GM12878 (cell line): Measurements from ENCODE around the gene AGAP2. TPM values are rescaled to one million over a fixed set of nuclear protein-coding genes. Genes with fewer than 3 reads are reported as not detected.

ENCODE experiments used
- ATAC-seq: fragments of 200-7000 bp; cut with Tn5 transposase; 3 replicates; pipeline ENCODE4 v1.9.1; 2020; ENCODE audit warnings: mild to moderate bottlenecking, moderate library complexity
- BruUV-seq: library from RNA; stranded (reverse); fragments of 400-500 nt; replicated peaks from 2 replicates; lab custom pipeline; 2021; lab: Mats Ljungman, UMichigan
- CTCF ChIA-PET: fragments of 300-600 bp; sonication (Branson Sonifier 250); formaldehyde crosslinking; extraction: SDS; loops from one replicate; lab custom pipeline; 2021; ENCODE audit warnings: inconsistent platforms; lab: Yijun Ruan, JAX
- POLR2A ChIA-PET: fragments of 350-600 bp; formaldehyde crosslinking; extraction: SDS; loops from one replicate; lab custom pipeline; 2021; ENCODE audit warnings: inconsistent platforms; lab: Charles Lee
- RAD21 ChIA-PET: fragments of 300-600 bp; sonication (Branson Sonifier 250); formaldehyde crosslinking; loops from one replicate; lab custom pipeline; 2023; ENCODE audit warnings: antibody characterized with exemption; ENCODE audit not compliant: unreplicated experiment; lab: Charles Lee
- SMC1A ChIA-PET: fragments of 300-600 bp; sonication (Branson Sonifier 250); formaldehyde crosslinking; loops from one replicate; lab custom pipeline; 2023; ENCODE audit not compliant: unreplicated experiment, uncharacterized antibody; lab: Charles Lee
- DNase-seq: peaks from one replicate; pipeline ENCODE4 v3.0.0-alpha.2; 2011; ENCODE audit warnings: low read depth, low spot score
- FAIRE-seq: peaks from 3 replicates; lab custom pipeline; 2011; peaks lifted over from hg19 to GRCh38; lab: Jason Lieb, UNC
- H2AFZ ChIP-seq: 2 replicates; pipeline ENCODE4 v1.6.0; 2011; ENCODE audit warnings: low read depth, low read length, control low read depth; ENCODE audit not compliant: control insufficient read depth
- H3K27ac ChIP-seq: 2 replicates; pipeline ENCODE4 v1.5.1; 2011; ENCODE audit warnings: control low read depth; ENCODE audit not compliant: control insufficient read depth, insufficient read depth
- H3K27me3 ChIP-seq, 2 experiments: replicated peaks in 1 of 2; 2 replicates each; pipeline versions ENCODE4 v1.6.0 to v1.6.1; 2011; ENCODE audit warnings: low read length in 1 of 2; ENCODE audit not compliant: control insufficient read depth in 2 of 2, insufficient read depth in 2 of 2
- H3K36me3 ChIP-seq, 2 experiments: 2 replicates each; pipeline ENCODE4 v1.5.1; 2011; ENCODE audit warnings: low read length in 1 of 2; ENCODE audit not compliant: control insufficient read depth in 2 of 2, insufficient read depth in 2 of 2
- H3K4me1 ChIP-seq: 2 replicates; pipeline ENCODE4 v1.6.1; 2011; ENCODE audit warnings: mild to moderate bottlenecking, low read length, moderate library complexity, mixed read lengths; ENCODE audit not compliant: control insufficient read depth, insufficient read depth
- H3K4me2 ChIP-seq: 2 replicates; pipeline ENCODE4 v1.6.0; 2011; ENCODE audit warnings: control low read depth; ENCODE audit not compliant: control insufficient read depth, insufficient read depth
- H3K4me3 ChIP-seq: fragments of 200-600 bp; sonication (generic); 2 replicates; pipeline ENCODE4 v1.5.1; 2016
- H3K79me2 ChIP-seq: 2 replicates; pipeline ENCODE4 v1.6.0; 2011; ENCODE audit warnings: low read length; ENCODE audit not compliant: control insufficient read depth, insufficient read depth
- H3K9ac ChIP-seq: 2 replicates; pipeline ENCODE4 v1.8.0; 2011; ENCODE audit warnings: low read length, control low read depth, mixed read lengths; ENCODE audit not compliant: control insufficient read depth, insufficient read depth
- H3K9me3 ChIP-seq: replicated peaks from 3 replicates; pipeline ENCODE4 v1.5.1; 2011; ENCODE audit warnings: mild to moderate bottlenecking, low read length; ENCODE audit not compliant: control insufficient read depth, insufficient read depth
- H4K20me1 ChIP-seq: 2 replicates; pipeline ENCODE4 v1.6.0; 2011; ENCODE audit not compliant: control insufficient read depth, insufficient read depth
- EP300 ChIP-seq, 2 experiments: fragments of 150-350 bp in 1 of 2; IDR thresholded peaks; 2 replicates each; pipeline ENCODE4 v1.6.1; 2011 to 2012; ENCODE audit warnings: low read depth in 2 of 2, low read length in 2 of 2, borderline replicate concordance in 1 of 2, improper control_type of control experiment in 1 of 2, inconsistent platforms in 1 of 2; ENCODE audit not compliant: control insufficient read depth in 1 of 2
- FOS ChIP-seq: IDR thresholded peaks from 3 replicates; pipeline ENCODE4 v1.6.1; 2011; ENCODE audit warnings: borderline replicate concordance; ENCODE audit not compliant: insufficient read length; ENCODE audit errors: extremely low read depth
- GATAD2B ChIP-seq: fragments of 450-650 bp; conservative IDR thresholded peaks from 2 replicates; pipeline ENCODE4 v1.6.1; 2017; ENCODE audit warnings: low read depth, mild to moderate bottlenecking, moderate library complexity
- POLR2AphosphoS2 ChIP-seq: IDR thresholded peaks from 2 replicates; pipeline ENCODE4 v1.6.1; 2011; ENCODE audit warnings: low read depth, mild to moderate bottlenecking, low read length, improper control_type of control experiment, moderate library complexity
- RB1 ChIP-seq: fragments of 450-650 bp; formaldehyde crosslinking; IDR thresholded peaks from 2 replicates; pipeline ENCODE4 v1.6.1; 2017; ENCODE audit warnings: mild to moderate bottlenecking, borderline replicate concordance
- RFX5 ChIP-seq: IDR thresholded peaks from 2 replicates; pipeline ENCODE4 v1.6.1; 2011; ENCODE audit warnings: low read depth, low read length, improper control_type of control experiment
- SMAD5 ChIP-seq: IDR thresholded peaks from 2 replicates; pipeline ENCODE4 v1.6.1; 2016; ENCODE audit warnings: antibody characterized with exemption, low read depth
- SRF ChIP-seq, 2 experiments: IDR thresholded peaks; 2 replicates each; pipeline ENCODE4 v1.6.1; 2011; ENCODE audit warnings: low read depth in 2 of 2, low read length in 2 of 2, mild to moderate bottlenecking in 1 of 2, moderate library complexity in 1 of 2
- SUPT20H ChIP-seq: IDR thresholded peaks from 2 replicates; pipeline ENCODE4 v1.6.1; 2011; ENCODE audit warnings: low read depth, mild to moderate bottlenecking, low read length, moderate library complexity, borderline replicate concordance; ENCODE audit not compliant: control insufficient read depth
- TCF3 ChIP-seq: IDR thresholded peaks from 2 replicates; pipeline ENCODE4 v1.6.1; 2012; ENCODE audit warnings: low read depth, mild to moderate bottlenecking, low read length, borderline replicate concordance; ENCODE audit not compliant: insufficient read depth
- TCF7 ChIP-seq: IDR thresholded peaks from 2 replicates; pipeline ENCODE4 v1.6.1; 2014; ENCODE audit warnings: antibody characterized with exemption, borderline replicate concordance
- WGBS: methylation state at CpG from one replicate; pipeline ENCODE4 v1.1.6; 2016; ENCODE audit warnings: low lambda C conversion rate; ENCODE audit not compliant: insufficient replicate concordance, insufficient coverage; ENCODE audit errors: missing lambda C conversion rate; 5-methylcytosine and 5-hydroxymethylcytosine counted together
- in situ Hi-C: fragments of 300-500 bp; cut with MboI; formaldehyde crosslinking; loops from 9 replicates; pipeline ENCODE4 v1.14.3; 2018; ENCODE audit warnings: mixed read lengths
- intact Hi-C: fragments of 100-400 bp; cut with micrococcal nuclease; formaldehyde crosslinking; loops from one replicate; pipeline ENCODE4 v1.14.2; 2022; ENCODE audit not compliant: unreplicated experiment
- polyA plus RNA-seq, 11 experiments: library from polyadenylated mRNA; depleted of rRNA in 4 of 11; unstranded in 6 of 11; stranded (reverse) in 5 of 11; fragments of >200 nt; fragmentation: Nextera tagmentation in 4 of 11; fragmentation: Illumina TruSeq in 1 of 11; extraction: Ambion mirVana in 4 of 11; extraction: Trizol in 1 of 11; gene quantifications; 1 replicate in 1 of 11; 2 replicates in 10 of 11; pipeline versions ENCODE4 v1.2.1 to v1.2.3, GENCODE V29; 2011 to 2016; ENCODE audit warnings: inconsistent platforms in 2 of 11, missing spikeins in 2 of 11, low read depth in 1 of 11
- total RNA-seq, 4 experiments: library from RNA; depleted of rRNA in 3 of 4; stranded (reverse); fragments of >200 nt in 3 of 4; fragmentation: Illumina TruSeq in 1 of 4; extraction: Trizol in 1 of 4; gene quantifications; 2 replicates each; pipeline versions ENCODE4 v1.2.1 to v1.2.3, GENCODE V29; 2013 to 2021
- TF ChIP-seq, protein P1 (sequence below): IDR thresholded peaks from 2 replicates; pipeline ENCODE4 v1.6.1; 2011; ENCODE audit warnings: low read depth, low read length, improper control_type of control experiment, borderline replicate concordance
- TF ChIP-seq, protein P2 (sequence below): fragments of 450-650 bp; IDR thresholded peaks from 2 replicates; pipeline ENCODE4 v1.6.1; 2017; ENCODE audit warnings: low read depth, mild to moderate bottlenecking, moderate library complexity

AGAP2 gene
- total and polyA plus RNA-seq, 10 of the 15 experiments (the other 5 are each of a cell fraction or from before 2014, with no cell fraction given) = 0.29 to 19.8 (median 11.0) TPM

- Histone ChIP-seq H3K79me2 (no peaks in the 10 kb centered on the region), H3K27me3 (no peaks in the 10 kb centered on the region), H3K4me1 (no peaks in the 10 kb centered on the region), H2AFZ (no peak overlapping the region), H4K20me1 (no peaks in the 10 kb centered on the region), H3K4me3 (no peak overlapping the region), H3K9me3 (no peaks in the 10 kb centered on the region), H3K36me3 (peaks cover 4 to 12% of the 10 kb centered on the region in 2 experiments), H3K27ac (no peak overlapping the region), H3K9ac (no peak overlapping the region), H3K4me2 (no peak overlapping the region)
- ChIA-PET CTCF (interaction anchor here (0.6 to 1.3 kb wide), 5 partner anchors 8 to 460 kb away, joined by 3 to 4 read pairs (median 3); partner anchors contain the start of gene TSPAN31), RAD21 (no interaction called here), SMC1A (interaction anchor here (1.9 kb wide), 1 partner anchor 9 kb away, joined by 5 read pairs; no protein-coding TSS in a partner anchor), POLR2A (no interaction called here)
- in situ Hi-C loops (no loop called here), intact Hi-C loops (no loop called here)
- DNase-seq = no peak
- FAIRE-seq = no peak
- no TSS peak for BruUV-seq
- ATAC-seq = no peak
- WGBS = 82% methylated on average over 11 of the region's 11 CpGs
- TF ChIP-seq TCF3 = no peak
Measured at GRCh38 chr12:57732726-57733593, 5.6 kb downstream of the AGAP2 start.

- Histone ChIP-seq H2AFZ (no peak overlapping the region), H3K27me3 (no peaks in the 10 kb centered on the region), H3K4me3 (no peak overlapping the region), H3K79me2 (no peaks in the 10 kb centered on the region), H3K27ac (no peak overlapping the region), H3K4me2 (no peak overlapping the region), H3K9me3 (no peaks in the 10 kb centered on the region), H3K4me1 (no peaks in the 10 kb centered on the region), H4K20me1 (no peaks in the 10 kb centered on the region), H3K36me3 (peaks cover 8 to 12% of the 10 kb centered on the region in 2 experiments), H3K9ac (no peak overlapping the region)
- no TSS peak for BruUV-seq
- FAIRE-seq (no peak), DNase-seq (no peak), ATAC-seq (no peak)
- intact Hi-C loops = no loop called here
- RAD21 ChIA-PET = no interaction called here
- POLR2A ChIA-PET = no interaction called here
- in situ Hi-C loops = no loop called here
- 95% methylated on average over 4 of the region's 4 CpGs for WGBS
- SMC1A ChIA-PET = interaction anchor here (1.9 kb wide), 1 partner anchor 9 kb away, joined by 5 read pairs; no protein-coding TSS in a partner anchor
- CTCF ChIA-PET = interaction anchor here (0.6 to 1.3 kb wide), 6 partner anchors 9 to 460 kb away, joined by 3 to 4 read pairs (median 3); partner anchors contain the start of gene TSPAN31
- TF ChIP-seq SUPT20H (no peak), SMAD5 (no peak), RB1 (no peak), FOS (no peak), TCF7 (no peak), SRF (IDR thresholded peaks at IDR 0.05; ENCODE audit: low read depth in 2 of 2, low read length in 2 of 2) (no peak), POLR2AphosphoS2 (no peak), RFX5 (no peak), GATAD2B (no peak), EP300 (IDR thresholded peaks at IDR 0.05; ENCODE audit: borderline replicate concordance in 1 of 2, control insufficient read depth in 1 of 2, low read depth in 2 of 2, low read length in 2 of 2) (no peak)
- TF ChIP-seq, protein P1, sequence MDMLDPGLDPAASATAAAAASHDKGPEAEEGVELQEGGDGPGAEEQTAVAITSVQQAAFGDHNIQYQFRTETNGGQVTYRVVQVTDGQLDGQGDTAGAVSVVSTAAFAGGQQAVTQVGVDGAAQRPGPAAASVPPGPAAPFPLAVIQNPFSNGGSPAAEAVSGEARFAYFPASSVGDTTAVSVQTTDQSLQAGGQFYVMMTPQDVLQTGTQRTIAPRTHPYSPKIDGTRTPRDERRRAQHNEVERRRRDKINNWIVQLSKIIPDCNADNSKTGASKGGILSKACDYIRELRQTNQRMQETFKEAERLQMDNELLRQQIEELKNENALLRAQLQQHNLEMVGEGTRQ = no peak
- TF ChIP-seq, protein P2, sequence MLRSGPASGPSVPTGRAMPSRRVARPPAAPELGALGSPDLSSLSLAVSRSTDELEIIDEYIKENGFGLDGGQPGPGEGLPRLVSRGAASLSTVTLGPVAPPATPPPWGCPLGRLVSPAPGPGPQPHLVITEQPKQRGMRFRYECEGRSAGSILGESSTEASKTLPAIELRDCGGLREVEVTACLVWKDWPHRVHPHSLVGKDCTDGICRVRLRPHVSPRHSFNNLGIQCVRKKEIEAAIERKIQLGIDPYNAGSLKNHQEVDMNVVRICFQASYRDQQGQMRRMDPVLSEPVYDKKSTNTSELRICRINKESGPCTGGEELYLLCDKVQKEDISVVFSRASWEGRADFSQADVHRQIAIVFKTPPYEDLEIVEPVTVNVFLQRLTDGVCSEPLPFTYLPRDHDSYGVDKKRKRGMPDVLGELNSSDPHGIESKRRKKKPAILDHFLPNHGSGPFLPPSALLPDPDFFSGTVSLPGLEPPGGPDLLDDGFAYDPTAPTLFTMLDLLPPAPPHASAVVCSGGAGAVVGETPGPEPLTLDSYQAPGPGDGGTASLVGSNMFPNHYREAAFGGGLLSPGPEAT = no peak
Measured at GRCh38 chr12:57732270-57732669, 6.3 kb downstream of the AGAP2 start.
